ENCODE results near the gene EXOG.

DNA sequence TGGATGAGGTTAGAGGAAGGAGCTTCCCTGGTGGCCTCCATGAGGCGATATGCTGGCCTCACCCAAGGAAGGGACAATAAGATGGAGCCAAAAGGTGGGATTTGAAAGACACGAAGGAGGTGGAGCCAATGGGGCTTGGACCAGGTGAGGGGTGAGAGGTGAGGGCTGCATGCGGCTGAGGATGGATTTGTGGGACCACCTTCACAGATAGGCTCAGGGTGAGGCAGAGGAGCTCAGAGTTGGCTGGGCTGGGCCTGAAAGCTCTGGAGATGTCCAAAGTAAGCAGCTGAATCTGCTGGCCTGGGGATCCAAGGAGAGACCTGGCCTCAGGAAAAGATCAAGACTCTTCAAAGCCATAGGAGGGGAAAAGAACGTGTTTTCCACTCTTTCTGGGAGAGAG lies 49.8 kb downstream of the EXOG start:
- no peak for TF ChIP-seq POLR2A (IDR thresholded peaks at IDR 0.05; ENCODE audit: extremely low read depth, insufficient read length)
- TF ChIP-seq, protein P1, sequence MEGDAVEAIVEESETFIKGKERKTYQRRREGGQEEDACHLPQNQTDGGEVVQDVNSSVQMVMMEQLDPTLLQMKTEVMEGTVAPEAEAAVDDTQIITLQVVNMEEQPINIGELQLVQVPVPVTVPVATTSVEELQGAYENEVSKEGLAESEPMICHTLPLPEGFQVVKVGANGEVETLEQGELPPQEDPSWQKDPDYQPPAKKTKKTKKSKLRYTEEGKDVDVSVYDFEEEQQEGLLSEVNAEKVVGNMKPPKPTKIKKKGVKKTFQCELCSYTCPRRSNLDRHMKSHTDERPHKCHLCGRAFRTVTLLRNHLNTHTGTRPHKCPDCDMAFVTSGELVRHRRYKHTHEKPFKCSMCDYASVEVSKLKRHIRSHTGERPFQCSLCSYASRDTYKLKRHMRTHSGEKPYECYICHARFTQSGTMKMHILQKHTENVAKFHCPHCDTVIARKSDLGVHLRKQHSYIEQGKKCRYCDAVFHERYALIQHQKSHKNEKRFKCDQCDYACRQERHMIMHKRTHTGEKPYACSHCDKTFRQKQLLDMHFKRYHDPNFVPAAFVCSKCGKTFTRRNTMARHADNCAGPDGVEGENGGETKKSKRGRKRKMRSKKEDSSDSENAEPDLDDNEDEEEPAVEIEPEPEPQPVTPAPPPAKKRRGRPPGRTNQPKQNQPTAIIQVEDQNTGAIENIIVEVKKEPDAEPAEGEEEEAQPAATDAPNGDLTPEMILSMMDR (IDR thresholded peaks at IDR 0.05; ENCODE audit: low read depth, low read length): no peak
